Activated CD4-positive, alpha-beta T cell treated with anti-CD3 and anti-CD28 coated beads, Interleukin-2, amount 10 ng/mL, durations not matched to agents 7 days and 5 days (primary cell): ENCODE results near the gene BBX. TPM values are rescaled to one million over a fixed set of nuclear protein-coding genes. Genes with fewer than 3 reads are reported as not detected.

ENCODE experiments used
- CTCF ChIA-PET: fragments of 350-600 bp; sonication (Branson Sonifier 250); formaldehyde crosslinking; loops from one replicate; lab custom pipeline; 2021; ENCODE audit warnings: antibody characterized with exemption; lab: Charles Lee
- POLR2A ChIA-PET: fragments of 350-600 bp; sonication (Branson Sonifier 250); formaldehyde crosslinking; loops from one replicate; lab custom pipeline; 2021; ENCODE audit warnings: antibody characterized with exemption; lab: Charles Lee
- DNase-seq: peaks from one replicate; pipeline ENCODE4 v3.0.0-alpha.2; 2020
- H3K27ac Mint-ChIP-seq: one replicate; pipeline ENCODE4 v1.8.0; 2021; ENCODE audit warnings: mild to moderate bottlenecking, moderate library complexity, mixed read lengths
- H3K27me3 Mint-ChIP-seq: one replicate; pipeline ENCODE4 v1.8.0; 2021; ENCODE audit warnings: mixed read lengths
- H3K36me3 Mint-ChIP-seq: one replicate; pipeline ENCODE4 v1.8.0; 2021; ENCODE audit warnings: low read depth, mixed read lengths
- H3K4me1 Mint-ChIP-seq: one replicate; pipeline ENCODE4 v1.8.0; 2021; ENCODE audit warnings: mixed read lengths
- H3K4me3 Mint-ChIP-seq: one replicate; pipeline ENCODE4 v1.8.0; 2021; ENCODE audit warnings: mild to moderate bottlenecking, moderate library complexity, mixed read lengths
- H3K9me3 Mint-ChIP-seq: one replicate; pipeline ENCODE4 v1.8.0; 2021; ENCODE audit warnings: mixed read lengths
- total RNA-seq, 2 experiments: library from RNA; stranded (reverse); gene quantifications; one replicate each; pipeline ENCODE4 v1.2.3, GENCODE V29; 2021

Gene BBX
- 10 to 100 TPM; 35.0 to 45.4 TPM for total RNA-seq

GRCh38 chr3:107522510-107523288 lies at the start of gene BBX:
Gene BBX, plus strand, starts transcription at chr3:107522962. Its CDS starts 187,499 bp downstream, at chr3:107710461.
- CTCF ChIA-PET = interaction anchor here (2.1 to 2.2 kb wide), 2 partner anchors 9 to 10 kb away, joined by 4 to 7 read pairs; no protein-coding TSS in a partner anchor
- POLR2A ChIA-PET = no interaction called here
- peaks cover 22% of the 10 kb centered on the region for H3K4me1 Mint-ChIP-seq
- DNase-seq = peak; percentile 89
- peak within 1 kb of the TSS; percentile 99 for H3K27ac Mint-ChIP-seq
- H3K9me3 Mint-ChIP-seq = no peaks in the 10 kb centered on the region
- H3K4me3 Mint-ChIP-seq = peak within 1 kb of the TSS; percentile 95
- H3K27me3 Mint-ChIP-seq = no peaks in the 10 kb centered on the region
- H3K36me3 Mint-ChIP-seq = peaks cover 12% of the 10 kb centered on the region

DNA sequence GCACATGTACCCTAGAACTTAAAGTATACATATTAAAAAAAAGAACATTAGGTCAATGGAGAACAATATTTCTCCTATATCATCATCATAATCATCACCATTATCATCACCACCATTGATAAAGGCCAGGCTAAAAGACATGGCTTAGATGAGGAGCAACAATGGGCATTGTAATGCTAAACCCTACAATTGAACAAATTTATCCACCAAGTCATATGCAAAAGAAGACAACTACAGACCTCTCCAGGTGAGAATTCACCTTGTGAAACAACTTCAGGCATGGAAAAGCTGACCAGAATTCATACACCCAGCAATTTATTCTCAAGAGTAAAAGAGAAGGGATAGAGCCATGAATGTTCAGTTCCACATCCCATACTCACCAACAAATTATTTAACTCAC lies 46.3 kb upstream of the BBX start:
- DNase-seq = no peak
- Mint-ChIP-seq H3K9me3 (no peaks in the 10 kb centered on the region), H3K4me3 (no peak overlapping the region), H3K27me3 (peaks cover 11% of the 10 kb centered on the region), H3K4me1 (no peaks in the 10 kb centered on the region), H3K27ac (no peak overlapping the region), H3K36me3 (no peaks in the 10 kb centered on the region)
- ChIA-PET POLR2A (no interaction called here), CTCF (no interaction called here)

GRCh38 chr3:107487490-107487889 lies 35.3 kb upstream of the BBX start:
- ChIA-PET CTCF (no interaction called here), POLR2A (no interaction called here)
- Mint-ChIP-seq H3K27me3 (peaks cover 13% of the 10 kb centered on the region), H3K4me3 (no peak overlapping the region), H3K9me3 (no peaks in the 10 kb centered on the region), H3K27ac (no peak overlapping the region), H3K4me1 (no peaks in the 10 kb centered on the region), H3K36me3 (no peaks in the 10 kb centered on the region)
- DNase-seq = no peak

DNA sequence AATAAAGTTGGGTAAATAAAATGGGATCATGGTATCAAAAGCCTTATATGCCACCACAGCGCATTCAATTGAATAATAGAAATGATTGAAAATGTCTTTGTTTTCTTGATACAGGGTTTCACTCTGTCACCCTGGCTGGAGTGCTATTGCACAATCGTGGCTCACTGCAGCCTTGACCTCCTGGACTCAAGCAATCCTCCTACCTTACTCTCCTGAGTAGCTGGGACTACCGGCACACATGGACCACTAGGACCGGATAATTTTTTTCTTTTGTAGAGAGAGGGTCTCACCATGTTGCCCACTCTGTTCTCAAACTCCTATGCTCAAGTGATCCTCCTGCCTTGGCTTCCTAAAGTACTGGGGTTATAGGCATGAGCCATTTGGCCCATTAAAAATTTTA lies 33.8 kb upstream of the BBX start:
- no peak overlapping the region for H3K27ac Mint-ChIP-seq
- no peaks in the 10 kb centered on the region for H3K9me3 Mint-ChIP-seq
- POLR2A ChIA-PET = no interaction called here
- H3K36me3 Mint-ChIP-seq = no peaks in the 10 kb centered on the region
- CTCF ChIA-PET = no interaction called here
- DNase-seq = no peak
- peaks cover 17% of the 10 kb centered on the region for H3K27me3 Mint-ChIP-seq
- no peaks in the 10 kb centered on the region for H3K4me1 Mint-ChIP-seq
- no peak overlapping the region for H3K4me3 Mint-ChIP-seq

- no peak for DNase-seq
- CTCF ChIA-PET = no interaction called here
- Mint-ChIP-seq H3K27me3 (peaks cover 20% of the 10 kb centered on the region), H3K9me3 (no peaks in the 10 kb centered on the region), H3K36me3 (no peaks in the 10 kb centered on the region), H3K27ac (no peak overlapping the region), H3K4me1 (no peaks in the 10 kb centered on the region), H3K4me3 (no peak overlapping the region)
- POLR2A ChIA-PET = no interaction called here
Measured at GRCh38 chr3:107493134-107493533, 29.6 kb upstream of the BBX start.

DNA sequence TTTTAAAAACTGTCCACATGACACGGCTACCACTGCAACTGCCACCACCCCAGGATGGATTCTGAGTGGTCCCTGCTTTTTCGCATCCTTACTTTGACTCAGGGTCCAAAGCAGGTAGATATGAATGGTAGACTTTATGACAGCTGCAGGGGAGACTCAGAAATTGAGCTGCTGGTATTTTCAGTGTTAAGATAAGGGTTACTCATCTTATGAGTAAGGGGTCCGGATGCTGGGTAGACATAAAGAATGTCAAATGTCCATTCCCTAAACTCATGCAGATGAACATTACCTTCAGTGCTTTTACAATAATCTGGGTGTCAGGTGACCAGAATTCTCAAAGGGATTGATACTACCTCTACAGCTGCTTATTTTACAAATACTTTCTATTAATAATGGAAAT lies 25.9 kb upstream of the BBX start:
- CTCF ChIA-PET = no interaction called here
- Mint-ChIP-seq H3K27ac (no peak overlapping the region), H3K27me3 (peaks cover 11% of the 10 kb centered on the region), H3K9me3 (no peaks in the 10 kb centered on the region), H3K4me3 (no peak overlapping the region), H3K4me1 (no peaks in the 10 kb centered on the region), H3K36me3 (no peaks in the 10 kb centered on the region)
- DNase-seq = no peak
- POLR2A ChIA-PET = no interaction called here

DNA sequence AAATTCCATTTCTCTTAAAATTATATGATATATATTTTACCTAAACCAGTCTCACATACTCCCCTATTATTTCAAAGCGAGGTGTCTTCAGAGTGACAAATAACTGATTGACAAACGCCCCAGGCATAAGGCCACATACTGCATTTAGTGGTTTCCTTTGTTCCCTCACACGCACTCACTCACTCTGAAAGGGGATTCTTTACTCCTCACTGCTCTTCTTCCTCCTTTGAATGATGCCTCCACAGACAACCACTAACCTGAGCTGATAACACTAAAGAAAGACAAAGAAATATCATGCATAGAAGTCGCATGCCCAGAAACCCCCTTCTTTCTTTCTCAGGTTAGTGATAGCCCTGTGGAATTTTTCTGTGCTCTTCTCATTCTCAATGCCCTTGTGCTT lies 24.1 kb upstream of the BBX start:
- DNase-seq = no peak
- ChIA-PET POLR2A (no interaction called here), CTCF (no interaction called here)
- peaks cover 7% of the 10 kb centered on the region for H3K27me3 Mint-ChIP-seq
- no peaks in the 10 kb centered on the region for H3K36me3 Mint-ChIP-seq
- H3K4me1 Mint-ChIP-seq = no peaks in the 10 kb centered on the region
- no peak overlapping the region for H3K4me3 Mint-ChIP-seq
- no peaks in the 10 kb centered on the region for H3K9me3 Mint-ChIP-seq
- no peak overlapping the region for H3K27ac Mint-ChIP-seq

GRCh38 chr3:107506458-107506857 lies 16.3 kb upstream of the BBX start:
- Mint-ChIP-seq H3K4me3 (no peak overlapping the region), H3K27ac (no peak overlapping the region), H3K4me1 (no peaks in the 10 kb centered on the region), H3K9me3 (no peaks in the 10 kb centered on the region), H3K36me3 (no peaks in the 10 kb centered on the region), H3K27me3 (peaks cover 8% of the 10 kb centered on the region)
- POLR2A ChIA-PET = no interaction called here
- CTCF ChIA-PET = no interaction called here
- DNase-seq = no peak

GRCh38 chr3:107508331-107508730 lies 14.4 kb upstream of the BBX start:
- H3K4me1 Mint-ChIP-seq = no peaks in the 10 kb centered on the region
- H3K27ac Mint-ChIP-seq = no peak overlapping the region
- peaks cover 6% of the 10 kb centered on the region for H3K27me3 Mint-ChIP-seq
- DNase-seq = no peak
- no peaks in the 10 kb centered on the region for H3K36me3 Mint-ChIP-seq
- ChIA-PET CTCF (no interaction called here), POLR2A (no interaction called here)
- H3K9me3 Mint-ChIP-seq = no peaks in the 10 kb centered on the region
- no peak overlapping the region for H3K4me3 Mint-ChIP-seq

- H3K27ac Mint-ChIP-seq = no peak overlapping the region
- ChIA-PET POLR2A (no interaction called here), CTCF (interaction anchor here (1.5 kb wide), 1 partner anchor 9 kb away, joined by 4 read pairs; no protein-coding TSS in a partner anchor)
- no peak overlapping the region for H3K4me3 Mint-ChIP-seq
- peaks cover 16% of the 10 kb centered on the region for H3K27me3 Mint-ChIP-seq
- no peak for DNase-seq
- no peaks in the 10 kb centered on the region for H3K4me1 Mint-ChIP-seq
- H3K36me3 Mint-ChIP-seq = no peaks in the 10 kb centered on the region
- H3K9me3 Mint-ChIP-seq = no peaks in the 10 kb centered on the region
Measured at GRCh38 chr3:107512108-107512507, 10.7 kb upstream of the BBX start.

- ChIA-PET CTCF (no interaction called here), POLR2A (no interaction called here)
- Mint-ChIP-seq H3K36me3 (no peaks in the 10 kb centered on the region), H3K9me3 (no peaks in the 10 kb centered on the region), H3K27ac (no peak overlapping the region), H3K27me3 (peaks cover 21% of the 10 kb centered on the region), H3K4me1 (no peaks in the 10 kb centered on the region), H3K4me3 (no peak overlapping the region)
- no peak for DNase-seq
Measured at GRCh38 chr3:107514453-107514852, 8.3 kb upstream of the BBX start.

DNA sequence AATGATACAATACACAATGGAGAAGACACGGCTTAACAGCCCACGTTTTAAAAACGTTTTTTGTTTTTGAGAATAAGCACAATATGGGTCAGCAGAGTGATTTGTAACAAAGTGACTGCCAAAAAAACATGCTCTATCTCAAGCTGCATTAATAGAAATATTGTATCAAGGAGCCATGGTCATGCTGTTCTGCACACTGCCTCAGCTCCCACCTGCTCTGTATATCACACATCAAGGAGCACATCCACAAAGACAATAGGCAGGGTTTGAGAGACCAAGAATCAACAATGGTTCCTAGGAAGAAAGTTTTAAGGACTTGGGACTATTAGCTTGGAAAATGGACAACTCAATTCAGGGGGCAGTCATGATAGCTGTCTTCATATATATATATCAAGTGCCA lies 6.3 kb upstream of the BBX start:
- Mint-ChIP-seq H3K4me1 (no peaks in the 10 kb centered on the region), H3K36me3 (no peaks in the 10 kb centered on the region), H3K4me3 (no peak overlapping the region), H3K27ac (no peak overlapping the region), H3K9me3 (no peaks in the 10 kb centered on the region), H3K27me3 (peaks cover 18% of the 10 kb centered on the region)
- POLR2A ChIA-PET = no interaction called here
- DNase-seq = no peak
- CTCF ChIA-PET = no interaction called here

- Mint-ChIP-seq H3K4me3 (no peak overlapping the region), H3K4me1 (peaks cover 8% of the 10 kb centered on the region), H3K36me3 (peaks cover 3% of the 10 kb centered on the region), H3K9me3 (no peaks in the 10 kb centered on the region), H3K27me3 (peaks cover 16% of the 10 kb centered on the region), H3K27ac (no peak overlapping the region)
- CTCF ChIA-PET = interaction anchor here (2.2 kb wide), 1 partner anchor 12 kb away, joined by 7 read pairs; no protein-coding TSS in a partner anchor
- no peak for DNase-seq
- POLR2A ChIA-PET = no interaction called here
Measured at GRCh38 chr3:107520535-107520934, 2.2 kb upstream of the BBX start.
